Kidney epithelial cell (primary cell): Measurements from ENCODE around the gene RNF214. TPM values are rescaled to one million over a fixed set of nuclear protein-coding genes. Genes with fewer than 3 reads are reported as not detected.
A peak's percentile ranks its signal among the peaks of the same experiment; 100 is the strongest.
"Not testable (repeated sequence)": the region's sequence is repeated elsewhere in the genome, so short reads cannot be mapped to it uniquely, and the experiment has no call there.

ENCODE experiments used
- DNase-seq: peaks from one replicate; pipeline ENCODE4 v3.0.0-alpha.2; 2010; ENCODE audit warnings: low read depth
- H3K27me3 ChIP-seq: 2 replicates; pipeline ENCODE4 v1.6.0; 2011; ENCODE audit warnings: low read length; ENCODE audit not compliant: control insufficient read depth, insufficient read depth
- H3K36me3 ChIP-seq: 2 replicates; pipeline ENCODE4 v1.5.1; 2011; ENCODE audit warnings: low read length; ENCODE audit not compliant: control insufficient read depth, insufficient read depth
- H3K4me3 ChIP-seq: 2 replicates; pipeline ENCODE4 v1.5.1; 2011; ENCODE audit warnings: low read depth, mild to moderate bottlenecking, control low read depth, low read length
- CTCF ChIP-seq: IDR thresholded peaks from 2 replicates; pipeline ENCODE4 v1.5.1; 2011; ENCODE audit warnings: mild to moderate bottlenecking, moderate library complexity, low read length, control low read depth, inconsistent platforms; ENCODE audit not compliant: insufficient read depth, poor library complexity, severe bottlenecking
- total RNA-seq: library from RNA; depleted of rRNA; stranded (reverse); fragments of >200 nt; gene quantifications from 2 replicates; pipeline ENCODE4 v1.2.3, GENCODE V29; 2015

RNF214 gene
- total RNA-seq = 11.7 and 14.0 TPM in 2 replicates

DNA sequence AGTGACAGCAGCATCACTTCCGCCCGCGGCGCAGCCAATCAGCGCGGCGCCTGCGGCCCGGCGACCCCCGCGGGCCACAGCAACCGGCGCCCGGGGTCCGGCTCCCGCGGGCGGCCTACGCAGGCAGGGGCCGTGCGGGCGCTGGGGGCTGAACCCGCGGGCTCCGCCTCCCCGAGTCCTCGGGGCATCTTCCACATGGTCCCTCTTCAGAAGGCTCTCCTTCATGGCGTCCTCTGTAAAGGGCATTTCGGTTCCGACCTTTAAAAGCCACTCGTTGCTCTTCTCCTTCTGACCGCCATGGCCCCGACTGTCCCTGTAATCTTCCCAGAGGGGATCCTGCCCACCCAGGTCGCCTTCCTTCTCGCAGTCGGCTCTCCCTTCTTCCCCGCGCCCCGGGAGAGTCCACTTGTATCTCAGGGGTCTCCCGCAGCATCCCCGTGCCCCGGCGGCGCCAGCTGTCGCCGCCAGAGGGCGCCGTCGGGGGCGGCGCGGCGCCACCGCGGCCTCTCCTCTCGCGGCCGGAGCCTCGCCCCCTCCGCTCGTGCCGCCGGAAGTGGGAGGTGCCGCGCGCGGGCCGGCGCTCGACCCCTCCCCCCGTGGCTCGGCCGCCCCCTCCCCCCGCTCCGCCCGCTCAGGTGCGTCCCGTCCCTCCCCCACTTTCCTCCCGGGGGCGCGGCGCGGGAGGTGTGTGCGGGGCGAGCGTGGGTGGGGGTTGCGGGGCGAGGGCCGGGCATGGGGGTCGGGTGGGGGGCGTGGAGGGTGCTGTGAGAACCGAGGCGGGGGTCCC, at the start of gene RNF214:
Gene RNF214 (plus strand): TSS at position 580 of the 787 bp plus-strand sequence. CDS start 1,602 bp downstream, outside the sequence.
- peak; percentile 48 for TF ChIP-seq CTCF
- H3K36me3 ChIP-seq = no peaks in the 10 kb centered on the region
- H3K4me3 ChIP-seq = peak within 1 kb of the TSS; percentile 96
- DNase-seq = no peak
- no peaks in the 10 kb centered on the region for H3K27me3 ChIP-seq

GRCh38 chr11:117183178-117183577, 49.3 kb upstream of the RNF214 start:
- not testable (repeated sequence) for H3K27me3 ChIP-seq, H3K4me3 ChIP-seq, H3K36me3 ChIP-seq, DNase-seq

DNA sequence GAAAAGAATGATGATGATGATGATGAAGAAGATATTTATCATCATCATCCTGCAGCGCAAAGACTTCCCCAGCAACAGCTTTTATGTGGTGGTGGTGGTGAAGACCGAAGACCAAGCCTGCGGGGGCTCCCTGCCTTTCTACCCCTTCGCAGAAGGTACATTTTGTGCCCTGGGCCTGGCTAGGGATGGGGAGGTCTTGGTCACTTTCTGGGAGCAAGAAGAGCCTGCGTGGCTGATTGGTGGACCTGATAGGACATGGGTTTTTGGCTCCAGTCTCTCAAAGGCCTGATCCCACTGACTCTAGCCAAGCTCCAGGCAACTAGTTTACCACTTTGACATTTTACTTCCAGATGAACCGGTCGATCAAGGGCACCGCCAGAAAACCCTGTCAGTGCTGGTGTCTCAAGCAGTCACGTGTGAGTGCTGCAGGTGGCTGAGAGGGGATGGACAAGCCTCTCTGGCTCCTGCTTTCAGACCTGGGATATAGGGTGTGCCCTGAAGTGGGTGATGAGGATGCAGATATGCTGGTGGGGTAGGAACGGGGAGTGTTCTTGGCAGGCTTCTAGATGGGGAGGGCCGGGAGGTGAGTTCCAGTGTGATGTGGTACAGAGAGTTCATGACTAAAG, 48.6 kb upstream of the RNF214 start:
- H3K36me3 ChIP-seq = no peaks in the 10 kb centered on the region
- no peak for TF ChIP-seq CTCF
- no peaks in the 10 kb centered on the region for H3K27me3 ChIP-seq
- H3K4me3 ChIP-seq = no peak overlapping the region
- no peak for DNase-seq

DNA sequence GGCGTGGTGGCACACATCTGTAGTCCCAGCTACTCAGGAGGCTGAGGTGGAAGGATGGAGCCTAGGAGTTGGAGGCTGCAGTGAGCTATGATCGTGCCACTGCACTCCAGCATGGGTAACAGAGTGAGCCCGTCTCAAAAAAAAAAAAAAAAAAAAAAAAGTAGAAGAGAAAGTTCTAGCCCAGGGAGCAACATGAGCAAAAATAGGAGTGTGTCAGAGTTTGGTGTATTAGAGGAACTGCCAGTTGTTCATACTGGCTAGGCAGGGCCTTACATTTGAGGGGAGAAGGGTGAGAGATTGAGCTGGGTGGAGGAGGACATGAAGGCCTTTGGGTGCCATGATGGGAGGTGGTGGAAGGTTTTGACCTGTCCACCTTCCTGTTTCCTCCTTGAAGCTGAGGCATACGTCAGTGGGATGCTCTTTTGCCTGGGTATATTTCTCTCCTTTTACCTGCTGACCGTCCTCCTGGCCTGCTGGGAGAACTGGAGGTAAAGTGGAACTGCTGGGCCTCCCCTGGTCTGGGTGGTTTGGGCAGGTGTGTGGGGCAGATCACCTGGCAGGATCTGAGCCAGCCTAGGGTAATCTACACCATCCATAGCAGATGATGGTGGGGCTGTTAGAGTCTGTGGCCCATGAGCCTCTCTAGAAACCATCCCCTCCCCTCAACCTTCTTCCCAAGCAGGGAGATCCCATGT, 46.6 kb upstream of the RNF214 start:
- TF ChIP-seq CTCF = no peak
- no peak for DNase-seq
- no peak overlapping the region for H3K4me3 ChIP-seq
- H3K27me3 ChIP-seq = no peaks in the 10 kb centered on the region
- H3K36me3 ChIP-seq = no peaks in the 10 kb centered on the region

- Histone ChIP-seq H3K27me3 (no peaks in the 10 kb centered on the region), H3K4me3 (no peak overlapping the region), H3K36me3 (no peaks in the 10 kb centered on the region)
- DNase-seq = no peak
- no peak for TF ChIP-seq CTCF
Measured at GRCh38 chr11:117186431-117186761, 46.1 kb upstream of the RNF214 start.

GRCh38 chr11:117187007-117187406, 45.5 kb upstream of the RNF214 start:
- no peak for DNase-seq
- Histone ChIP-seq H3K27me3 (no peaks in the 10 kb centered on the region), H3K4me3 (no peak overlapping the region), H3K36me3 (no peaks in the 10 kb centered on the region)
- no peak for TF ChIP-seq CTCF
